WTC11 (cell line): ENCODE results near the gene SLCO2A1.

Experiments
- TEAD4 ChIP-seq: sonication (generic); formaldehyde crosslinking; IDR thresholded peaks from 2 replicates; pipeline ENCODE4 v1.8.0; 2022; ENCODE audit warnings: mild to moderate bottlenecking, missing genetic modification reagents
- TP53 ChIP-seq: sonication (generic); formaldehyde crosslinking; IDR thresholded peaks from 2 replicates; pipeline ENCODE4 v1.8.1; 2023; ENCODE audit warnings: mild to moderate bottlenecking, missing genetic modification reagents
- ZNF281 ChIP-seq: sonication (generic); formaldehyde crosslinking; IDR thresholded peaks from 2 replicates; pipeline ENCODE4 v1.8.0; 2023; ENCODE audit warnings: mild to moderate bottlenecking, missing genetic modification reagents

- TF ChIP-seq TP53 (CRISPR knock-in tag) (no peak), TEAD4 (CRISPR knock-in tag) (no peak), ZNF281 (CRISPR knock-in tag) (no peak)
Measured at GRCh38 chr3:133997871-133998635, 31.7 kb downstream of the SLCO2A1 start.
